Stimulated activated CD4-positive, alpha-beta T cell treated with anti-CD3 and anti-CD28 coated beads, Interleukin-1b, Interleukin-23, amount 100 ng/mL, for 24 hours (primary cell): ENCODE measurements around the gene STK31.
"Not testable (repeated sequence)": the region's sequence is repeated elsewhere in the genome, so short reads cannot be mapped to it uniquely, and the experiment has no call there.

Experiments
- DNase-seq, 4 experiments: peaks; one replicate each; pipeline ENCODE4 v3.0.0-alpha.2; 2020; ENCODE audit warnings: low read depth in 4 of 4, low spot score in 1 of 4

STK31 gene

GRCh38 chr7:23712368-23713284 lies 2.6 kb downstream of the STK31 start:
- no peak for DNase-seq

DNA sequence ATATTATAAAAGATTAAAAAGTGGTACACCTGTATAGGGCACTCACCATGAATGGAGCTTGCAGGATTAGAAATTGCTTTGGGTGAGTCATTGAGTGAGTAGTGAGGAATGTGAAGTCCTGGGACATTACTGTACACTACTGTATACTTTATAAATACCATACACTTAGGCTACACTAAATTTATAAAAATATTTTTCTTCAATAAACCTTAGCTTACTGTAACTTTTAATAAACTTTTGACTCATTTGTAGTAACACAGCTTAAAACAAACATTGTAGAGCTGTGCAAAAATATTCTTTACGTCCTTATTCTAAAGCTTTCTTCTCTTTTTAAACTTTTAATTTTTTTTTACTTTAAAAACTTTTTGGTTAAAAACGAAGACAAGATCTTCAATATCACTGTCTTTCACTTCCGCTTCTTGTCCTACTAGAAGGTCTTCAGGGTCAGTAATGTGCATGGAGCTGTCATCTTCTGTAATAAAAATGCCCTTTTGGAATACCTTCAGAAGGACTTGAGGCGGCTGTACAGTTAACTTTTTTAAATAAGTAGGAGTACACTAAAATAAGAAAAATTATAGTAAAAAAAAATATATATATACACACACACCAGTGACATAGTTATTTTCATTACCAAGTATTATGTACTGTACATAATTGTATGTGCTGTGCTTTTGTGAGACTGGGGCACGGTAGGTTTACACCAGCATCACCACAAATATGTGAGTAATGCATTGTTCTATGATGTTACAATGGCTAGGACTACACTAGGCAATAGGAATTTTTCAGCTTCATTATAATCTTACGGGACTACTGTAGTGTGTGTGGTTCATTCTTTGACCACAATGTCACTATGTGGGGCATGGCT lies 3.5 kb downstream of the STK31 start:
- no peak for DNase-seq

- no peak for DNase-seq
Observed at GRCh38 chr7:23714150-23714464, 4.1 kb downstream of the STK31 start.

GRCh38 chr7:23714579-23714978 lies 4.6 kb downstream of the STK31 start:
- no peak for DNase-seq

DNA sequence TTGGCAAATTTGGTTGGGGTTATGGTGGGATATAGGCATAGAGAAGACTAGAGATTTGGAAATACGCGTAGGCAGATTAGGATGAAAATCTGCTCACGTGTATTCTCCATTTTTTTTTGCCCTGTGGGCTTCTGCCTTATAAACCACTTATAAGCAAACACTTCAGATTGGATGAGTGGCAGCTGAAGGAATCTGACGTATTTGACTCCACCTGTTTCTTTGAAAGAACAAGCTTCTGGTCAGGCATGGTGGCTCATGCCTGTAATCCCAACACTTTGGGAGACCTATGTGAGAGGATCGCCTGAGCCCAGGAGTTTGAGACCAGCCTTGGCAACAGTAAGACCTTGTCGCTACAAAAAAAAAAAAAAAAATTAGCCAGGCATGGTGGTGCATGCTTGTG lies 5.1 kb downstream of the STK31 start:
- no peak for DNase-seq

GRCh38 chr7:23717788-23718187 lies 7.8 kb downstream of the STK31 start:
- no peak for DNase-seq

GRCh38 chr7:23721456-23721855 lies 11.4 kb downstream of the STK31 start:
- no peak for DNase-seq

DNA sequence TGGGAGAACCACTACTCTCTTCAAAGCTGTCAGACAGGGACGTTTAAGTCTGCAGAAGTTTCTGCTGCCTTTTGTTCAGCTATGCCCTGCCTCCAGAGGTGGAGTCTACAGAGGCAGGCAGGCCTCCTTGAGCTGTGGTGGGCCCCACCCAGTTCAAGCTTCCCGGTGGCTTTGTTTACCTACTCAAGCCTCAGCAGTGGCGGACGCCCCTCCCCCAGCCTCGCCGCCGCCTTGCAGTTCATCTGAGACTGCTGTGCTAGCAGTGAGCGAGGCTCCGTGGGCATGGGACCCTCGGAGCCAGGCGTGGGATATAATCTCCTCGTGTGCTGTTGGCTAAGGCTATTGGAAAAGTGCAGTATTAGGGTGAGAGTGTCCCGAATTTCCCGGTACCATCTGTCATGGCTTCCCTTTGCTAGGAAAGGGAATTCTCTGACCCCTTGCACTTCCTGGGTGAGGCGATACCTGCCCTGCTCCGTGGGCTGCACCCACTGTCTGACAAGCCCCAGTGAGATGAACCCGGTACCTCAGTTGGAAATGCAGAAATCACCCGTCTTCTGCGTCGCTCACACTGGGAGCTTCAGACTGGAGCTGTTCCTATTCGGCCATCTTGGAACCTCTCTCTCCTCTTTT lies 12.7 kb downstream of the STK31 start:
- not testable (repeated sequence) for DNase-seq

DNA sequence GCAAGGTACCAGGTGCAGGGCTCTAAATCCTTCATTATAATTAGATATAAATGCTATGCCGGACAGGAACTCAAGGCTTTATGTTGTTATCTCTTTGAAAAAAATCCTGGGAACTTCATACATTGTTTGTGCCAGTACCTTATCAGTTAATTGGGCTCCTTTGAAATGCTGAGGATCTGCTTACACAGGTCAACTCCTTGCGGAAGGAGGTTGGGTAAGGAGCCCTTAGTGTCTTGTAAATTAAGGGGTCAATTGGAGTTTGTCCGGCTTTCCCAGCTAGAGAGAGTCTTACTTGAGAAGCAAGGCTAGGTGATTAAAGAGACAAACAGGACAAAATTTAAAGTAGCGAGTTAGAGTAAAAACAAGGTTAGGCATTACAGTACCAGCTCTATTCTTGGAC lies 14.1 kb downstream of the STK31 start:
- not testable (repeated sequence) for DNase-seq

GRCh38 chr7:23742051-23742450 lies 32.0 kb downstream of the STK31 start:
- no peak for DNase-seq

DNA sequence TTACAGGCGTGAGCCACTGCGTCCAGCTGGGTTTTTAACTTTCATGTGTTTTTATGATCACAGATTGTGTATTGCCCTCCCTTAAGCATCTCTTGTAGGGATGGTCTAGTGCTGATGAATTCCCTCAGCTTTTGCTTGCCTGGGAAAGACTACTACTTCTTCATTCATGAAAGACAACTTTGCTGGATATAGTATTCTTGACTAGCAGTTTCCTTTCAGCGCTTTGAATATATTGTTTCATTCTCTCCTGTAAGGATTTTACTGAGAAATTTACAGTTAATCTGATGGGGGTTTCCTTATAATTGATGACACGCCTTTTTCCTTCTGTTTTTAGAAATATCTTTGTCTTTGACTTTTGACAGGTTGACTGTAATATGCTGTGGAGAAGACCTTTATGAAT lies 33.2 kb downstream of the STK31 start:
- DNase-seq: no peak

- no peak for DNase-seq
Observed at GRCh38 chr7:23746629-23747028, 36.6 kb downstream of the STK31 start.

- DNase-seq: no peak
Observed at GRCh38 chr7:23751852-23752251, 41.8 kb downstream of the STK31 start.

DNA sequence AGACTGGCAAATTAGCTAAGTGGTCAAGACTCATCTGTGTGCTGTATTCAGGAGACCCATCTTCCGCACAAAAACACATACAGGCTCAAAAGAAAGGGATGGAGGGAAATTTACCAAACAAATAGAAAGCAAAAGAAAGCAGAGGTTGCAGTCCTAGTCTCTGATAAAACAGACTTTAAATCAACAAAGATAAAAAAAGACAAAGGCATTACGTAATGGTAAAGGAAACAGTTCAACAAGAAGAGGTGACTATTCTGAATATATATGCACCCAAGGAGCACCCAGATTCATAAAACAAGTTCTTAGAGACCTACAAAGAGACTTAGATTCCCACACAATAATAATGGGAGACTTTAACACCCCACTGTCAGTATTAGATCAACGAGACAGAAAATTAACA lies 48.8 kb downstream of the STK31 start:
- DNase-seq: not testable (repeated sequence)

- DNase-seq: no peak
Observed at GRCh38 chr7:23759671-23760391, 49.8 kb downstream of the STK31 start.

DNA sequence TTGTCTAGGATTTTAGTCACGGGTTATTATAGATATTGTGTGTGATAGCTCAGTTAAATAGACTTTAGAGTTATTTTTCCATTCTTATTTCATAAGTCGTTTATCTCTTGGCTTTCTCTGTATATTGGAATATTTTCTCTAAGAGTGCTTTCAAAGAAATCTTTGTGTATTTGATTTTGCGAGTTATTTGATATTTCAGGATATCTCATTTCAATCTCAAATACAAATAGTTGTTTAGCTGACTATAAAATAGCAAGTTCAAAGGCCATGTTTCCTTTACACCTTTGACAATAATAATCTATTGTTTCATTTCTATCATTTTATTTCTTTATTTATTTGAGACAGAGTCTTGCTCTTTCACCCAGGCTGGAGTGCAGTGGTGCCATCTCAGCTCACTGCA lies 55.9 kb downstream of the STK31 start:
- no peak for DNase-seq

DNA sequence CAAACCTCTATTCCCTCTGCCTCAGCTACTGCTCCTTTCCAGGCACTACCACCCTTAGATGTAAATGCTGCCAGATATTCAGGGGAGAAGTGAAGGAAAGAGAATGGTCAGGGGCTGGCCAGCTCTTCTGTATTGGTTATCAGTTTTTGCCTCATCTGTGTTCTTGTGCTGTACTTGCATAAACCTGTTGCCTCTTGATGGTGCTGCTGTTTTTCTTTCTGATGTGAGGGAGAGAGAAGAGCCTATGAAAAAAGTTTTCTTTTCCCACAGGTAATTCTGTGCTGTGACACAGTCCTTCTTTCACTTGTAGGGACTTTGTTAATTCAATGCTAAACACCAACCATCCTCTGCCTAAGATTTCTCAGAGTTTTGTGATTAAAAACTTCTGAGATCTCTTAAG lies 57.5 kb downstream of the STK31 start:
- no peak for DNase-seq

DNA sequence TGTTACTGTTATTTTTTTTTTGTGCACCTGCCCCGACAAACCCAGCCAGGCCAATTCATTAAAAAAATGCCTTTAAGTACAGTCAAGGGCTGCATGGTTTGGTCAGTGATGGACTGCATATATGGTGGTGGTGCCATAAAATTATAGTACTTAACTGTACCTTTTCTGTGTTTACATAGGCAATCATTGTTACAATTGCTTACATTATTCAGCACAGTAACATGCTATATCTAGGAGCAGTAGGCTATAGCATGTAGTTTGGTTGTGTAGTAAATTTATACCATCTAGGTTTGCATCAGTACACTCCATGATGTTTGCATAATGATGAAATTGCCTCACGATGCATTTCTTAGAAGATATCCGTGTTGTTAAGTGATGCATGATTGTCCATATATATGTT lies 58.0 kb downstream of the STK31 start:
- DNase-seq: no peak

DNA sequence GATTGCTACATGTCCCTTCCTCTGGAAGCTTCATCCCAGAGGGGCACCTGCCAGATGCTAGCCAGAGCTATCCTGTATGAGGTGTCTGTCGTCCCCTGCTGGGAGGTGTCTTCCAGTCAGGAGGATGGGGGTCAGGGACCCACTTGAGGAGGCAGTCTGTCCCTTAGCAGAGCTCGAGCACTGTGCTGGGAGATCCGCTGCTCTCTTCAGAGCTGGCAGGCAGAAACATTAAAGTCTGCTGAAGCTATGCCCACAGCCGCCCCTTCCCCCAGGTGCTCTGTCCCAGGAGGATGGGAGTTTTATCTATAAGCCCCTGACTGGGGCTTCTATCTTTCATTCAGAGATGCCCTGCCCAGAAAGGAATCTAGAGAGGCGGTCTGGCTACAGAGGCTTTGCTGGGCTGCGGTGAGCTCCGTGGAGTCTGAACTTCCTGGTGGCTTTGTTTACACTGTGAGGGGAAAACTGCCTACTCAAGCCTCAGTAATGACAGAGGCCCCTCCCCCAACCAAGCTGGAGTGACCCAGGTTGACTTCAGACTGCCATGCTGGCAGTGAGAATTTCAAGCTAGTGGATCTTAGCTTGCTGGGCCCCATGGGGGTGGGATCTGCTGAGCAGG lies 69.3 kb downstream of the STK31 start:
- not testable (repeated sequence) for DNase-seq

DNA sequence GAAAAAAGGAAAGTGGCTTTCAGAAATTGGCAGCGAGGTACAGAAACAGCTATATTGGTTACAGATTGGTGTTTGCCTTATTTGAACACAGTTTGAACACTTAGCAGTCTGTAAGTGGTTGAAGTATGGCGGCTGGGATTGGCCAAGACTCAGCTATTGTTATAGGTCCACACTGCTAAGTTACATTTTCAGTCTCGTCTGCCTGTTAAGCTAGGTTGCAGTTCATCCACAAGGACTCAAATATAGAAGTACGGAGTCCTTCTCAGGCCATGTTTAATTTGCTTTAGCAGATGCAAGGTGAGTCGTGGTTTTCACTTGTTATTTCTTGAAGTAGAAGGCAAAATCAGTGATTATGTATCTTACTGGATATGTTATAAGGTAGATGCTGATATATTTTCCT lies 73.1 kb downstream of the STK31 start:
- no peak for DNase-seq

- DNase-seq: no peak
Observed at GRCh38 chr7:23787272-23787671, 77.3 kb downstream of the STK31 start.
